Measurements from ENCODE around the gene QKI. TPM values are rescaled to one million over a fixed set of nuclear protein-coding genes. Genes with fewer than 3 reads are reported as not detected.
A peak's percentile ranks its signal among the peaks of the same experiment; 100 is the strongest.

QKI gene
- total RNA-seq, 1 donor from 2014 or later, result 204 TPM

GRCh38 chr6:163386329-163386908 lies 28.1 kb upstream of the QKI start:
- Histone ChIP-seq H3K9me3 (ENCODE audit: insufficient read depth, low read depth, low read length) (peaks cover 3% of the 10 kb centered on the region), H2AFZ (ENCODE audit: low read depth, low read length) (no peak overlapping the region), H3K79me2 (ENCODE audit: insufficient read depth, low read length) (no peaks in the 10 kb centered on the region), H4K20me1 (ENCODE audit: insufficient read depth, low read length) (no peaks in the 10 kb centered on the region), H3K4me3 (ENCODE audit: insufficient read depth, low read depth, low read length) (no peak overlapping the region), H3K36me3 (ENCODE audit: insufficient read depth, low read length) (no peaks in the 10 kb centered on the region), H3K27ac (ENCODE audit: low read depth, low read length) (no peak overlapping the region), H3K9ac (ENCODE audit: low read length) (no peak overlapping the region), H3K27me3 (ENCODE audit: insufficient read depth, low read length) (no peaks in the 10 kb centered on the region), H3K4me1 (ENCODE audit: insufficient read depth, low read length) (peaks cover under 1% of the 10 kb centered on the region), H3K4me2 (ENCODE audit: low read length) (no peak overlapping the region)
- Mint-ChIP-seq H3K27ac (ENCODE audit: unreplicated experiment) (peak overlapping the region; percentile 73), H3K4me3 (ENCODE audit: unreplicated experiment) (no peak overlapping the region), H3K36me3 (ENCODE audit: low read depth, unreplicated experiment) (no peaks in the 10 kb centered on the region), H3K27me3 (ENCODE audit: low read depth, unreplicated experiment) (no peaks in the 10 kb centered on the region), H3K9me3 (ENCODE audit: unreplicated experiment) (no peaks in the 10 kb centered on the region), H3K4me1 (ENCODE audit: low read depth, unreplicated experiment) (peaks cover 7% of the 10 kb centered on the region)
- DNase-seq (ENCODE audit: low read depth), result no peak
- FAIRE-seq, result no peak
- TF ChIP-seq CTCF (IDR thresholded peaks at IDR 0.05; ENCODE audit: insufficient read depth, low read depth, low read length), result no peak
- TF ChIP-seq EZH2 (IDR thresholded peaks at IDR 0.05; ENCODE audit: insufficient read depth, low read length), result no peak

- Histone ChIP-seq H2AFZ (ENCODE audit: low read depth, low read length) (peak overlapping the region; percentile 30), H3K79me2 (ENCODE audit: insufficient read depth, low read length) (no peaks in the 10 kb centered on the region), H3K36me3 (ENCODE audit: insufficient read depth, low read length) (no peaks in the 10 kb centered on the region), H3K9ac (ENCODE audit: low read length) (no peak overlapping the region), H3K4me3 (ENCODE audit: insufficient read depth, low read depth, low read length) (no peak overlapping the region), H4K20me1 (ENCODE audit: insufficient read depth, low read length) (no peaks in the 10 kb centered on the region), H3K27me3 (ENCODE audit: insufficient read depth, low read length) (no peaks in the 10 kb centered on the region), H3K4me2 (ENCODE audit: low read length) (no peak overlapping the region), H3K27ac (ENCODE audit: low read depth, low read length) (no peak overlapping the region), H3K9me3 (ENCODE audit: insufficient read depth, low read depth, low read length) (peaks cover 3% of the 10 kb centered on the region), H3K4me1 (ENCODE audit: insufficient read depth, low read length) (peaks cover 8% of the 10 kb centered on the region)
- Mint-ChIP-seq H3K36me3 (ENCODE audit: low read depth, unreplicated experiment) (no peaks in the 10 kb centered on the region), H3K4me1 (ENCODE audit: low read depth, unreplicated experiment) (peaks cover 14% of the 10 kb centered on the region), H3K27ac (ENCODE audit: unreplicated experiment) (peak overlapping the region; percentile 47), H3K27me3 (ENCODE audit: low read depth, unreplicated experiment) (no peaks in the 10 kb centered on the region), H3K9me3 (ENCODE audit: unreplicated experiment) (no peaks in the 10 kb centered on the region), H3K4me3 (ENCODE audit: unreplicated experiment) (no peak overlapping the region)
- FAIRE-seq, result no peak
- DNase-seq (ENCODE audit: low read depth), result no peak
- TF ChIP-seq CTCF (IDR thresholded peaks at IDR 0.05; ENCODE audit: insufficient read depth, low read depth, low read length), result no peak
- no peak for TF ChIP-seq EZH2 (IDR thresholded peaks at IDR 0.05; ENCODE audit: insufficient read depth, low read length)
Observed at GRCh38 chr6:163387317-163387716, 27.2 kb upstream of the QKI start.

GRCh38 chr6:163389354-163389753 lies 25.2 kb upstream of the QKI start:
- no peaks in the 10 kb centered on the region for H4K20me1 ChIP-seq (ENCODE audit: insufficient read depth, low read length)
- no peaks in the 10 kb centered on the region for H3K27me3 ChIP-seq (ENCODE audit: insufficient read depth, low read length)
- H3K4me3 ChIP-seq (ENCODE audit: insufficient read depth, low read depth, low read length), result no peak overlapping the region
- H3K27ac Mint-ChIP-seq (ENCODE audit: unreplicated experiment), result no peak overlapping the region
- H3K4me3 Mint-ChIP-seq (ENCODE audit: unreplicated experiment), result no peak overlapping the region
- TF ChIP-seq EZH2 (IDR thresholded peaks at IDR 0.05; ENCODE audit: insufficient read depth, low read length) (no peak), CTCF (IDR thresholded peaks at IDR 0.05; ENCODE audit: insufficient read depth, low read depth, low read length) (no peak)
- no peak overlapping the region for H3K27ac ChIP-seq (ENCODE audit: low read depth, low read length)
- no peaks in the 10 kb centered on the region for H3K9me3 ChIP-seq (ENCODE audit: insufficient read depth, low read depth, low read length)
- no peaks in the 10 kb centered on the region for H3K36me3 ChIP-seq (ENCODE audit: insufficient read depth, low read length)
- H3K79me2 ChIP-seq (ENCODE audit: insufficient read depth, low read length), result no peaks in the 10 kb centered on the region
- peaks cover 16% of the 10 kb centered on the region for H3K4me1 Mint-ChIP-seq (ENCODE audit: low read depth, unreplicated experiment)
- DNase-seq (ENCODE audit: low read depth) (no peak), FAIRE-seq (no peak)
- no peaks in the 10 kb centered on the region for H3K36me3 Mint-ChIP-seq (ENCODE audit: low read depth, unreplicated experiment)
- H3K4me2 ChIP-seq (ENCODE audit: low read length), result no peak overlapping the region
- H2AFZ ChIP-seq (ENCODE audit: low read depth, low read length), result no peak overlapping the region
- H3K9ac ChIP-seq (ENCODE audit: low read length), result no peak overlapping the region
- H3K4me1 ChIP-seq (ENCODE audit: insufficient read depth, low read length), result peaks cover 14% of the 10 kb centered on the region
- H3K27me3 Mint-ChIP-seq (ENCODE audit: low read depth, unreplicated experiment), result no peaks in the 10 kb centered on the region
- H3K9me3 Mint-ChIP-seq (ENCODE audit: unreplicated experiment), result no peaks in the 10 kb centered on the region
